ENCODE data around the gene VAPB.

DNA sequence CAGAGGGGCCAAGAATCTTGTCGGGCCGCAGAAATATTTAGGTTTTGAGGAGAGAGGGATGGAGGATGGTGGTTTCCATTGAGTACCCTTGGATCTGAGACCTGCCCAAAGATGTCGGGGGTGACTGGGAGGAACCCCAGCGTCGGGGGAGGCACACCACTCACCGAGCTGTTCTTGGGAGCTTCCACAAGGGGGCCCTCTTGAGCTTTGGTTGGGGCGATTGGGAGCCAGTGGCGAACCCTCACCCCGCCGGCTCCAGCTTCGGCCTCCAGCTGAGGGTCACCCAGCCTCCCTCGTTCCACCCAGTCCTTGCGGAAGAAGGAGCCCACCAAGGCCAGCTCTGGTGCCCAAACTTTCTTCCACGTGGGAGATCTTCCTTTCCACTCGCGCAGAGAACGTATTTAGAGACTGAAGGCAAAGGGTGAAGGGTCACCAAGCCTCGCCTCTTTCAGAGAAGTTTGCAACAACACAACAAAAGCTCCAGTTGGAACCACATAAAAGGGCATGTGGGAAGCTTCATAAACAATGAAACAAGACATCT lies 92.5 kb downstream of the VAPB start:
- TF ChIP-seq, protein P1, sequence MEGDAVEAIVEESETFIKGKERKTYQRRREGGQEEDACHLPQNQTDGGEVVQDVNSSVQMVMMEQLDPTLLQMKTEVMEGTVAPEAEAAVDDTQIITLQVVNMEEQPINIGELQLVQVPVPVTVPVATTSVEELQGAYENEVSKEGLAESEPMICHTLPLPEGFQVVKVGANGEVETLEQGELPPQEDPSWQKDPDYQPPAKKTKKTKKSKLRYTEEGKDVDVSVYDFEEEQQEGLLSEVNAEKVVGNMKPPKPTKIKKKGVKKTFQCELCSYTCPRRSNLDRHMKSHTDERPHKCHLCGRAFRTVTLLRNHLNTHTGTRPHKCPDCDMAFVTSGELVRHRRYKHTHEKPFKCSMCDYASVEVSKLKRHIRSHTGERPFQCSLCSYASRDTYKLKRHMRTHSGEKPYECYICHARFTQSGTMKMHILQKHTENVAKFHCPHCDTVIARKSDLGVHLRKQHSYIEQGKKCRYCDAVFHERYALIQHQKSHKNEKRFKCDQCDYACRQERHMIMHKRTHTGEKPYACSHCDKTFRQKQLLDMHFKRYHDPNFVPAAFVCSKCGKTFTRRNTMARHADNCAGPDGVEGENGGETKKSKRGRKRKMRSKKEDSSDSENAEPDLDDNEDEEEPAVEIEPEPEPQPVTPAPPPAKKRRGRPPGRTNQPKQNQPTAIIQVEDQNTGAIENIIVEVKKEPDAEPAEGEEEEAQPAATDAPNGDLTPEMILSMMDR (IDR thresholded peaks at IDR 0.05; ENCODE audit: insufficient read depth, low read length), result no peak
- TF ChIP-seq POLR2AphosphoS5 (IDR thresholded peaks at IDR 0.05; ENCODE audit: low read depth) (no peak), GABPA (IDR thresholded peaks at IDR 0.05; ENCODE audit: low read depth) (no peak)
